HCT116 (cell line): ENCODE results near the gene TMEM106C. TPM values are rescaled to one million over a fixed set of nuclear protein-coding genes. Genes with fewer than 3 reads are reported as not detected.

ENCODE experiments used
- ATAC-seq: fragments of 200-7000 bp; cut with Tn5 transposase; 2 replicates; pipeline ENCODE4 v1.9.1; 2020; ENCODE audit warnings: mild to moderate bottlenecking, moderate library complexity
- BruUV-seq: library from RNA; stranded (reverse); fragments of 400-500 nt; replicated peaks from 2 replicates; lab custom pipeline; 2021; lab: Mats Ljungman, UMichigan
- CTCF ChIA-PET: fragments of 300-600 bp; sonication (Branson Sonifier 250); formaldehyde crosslinking; loops from one replicate; lab custom pipeline; 2021; ENCODE audit warnings: antibody characterized with exemption; lab: Charles Lee
- POLR2A ChIA-PET: fragments of 300-600, 350-600 bp; sonication (Branson Sonifier 250); formaldehyde crosslinking; loops from one replicate; lab custom pipeline; 2021; ENCODE audit warnings: antibody characterized with exemption; lab: Charles Lee
- RAD21 ChIA-PET, 2 experiments: fragments of 300-600 bp; sonication (Branson Sonifier 250); formaldehyde crosslinking; loops; one replicate each; lab custom pipeline; 2023; ENCODE audit warnings: low total read pairs in 2 of 2; ENCODE audit not compliant: uncharacterized antibody in 2 of 2, unreplicated experiment in 2 of 2, low non-redundant PET in 1 of 2; lab: Charles Lee
- DNase-seq: peaks from one replicate; pipeline ENCODE4 v3.0.0-alpha.2; 2010; ENCODE audit warnings: low read depth, low spot score
- H2AFZ ChIP-seq: fragments of 200-600 bp; shearing (Covaris generic), sonication (generic); 2 replicates; pipeline ENCODE4 v1.6.1; 2017; ENCODE audit warnings: low read depth, mixed run types, mixed read lengths, antibody characterized with exemption, low read length; ENCODE audit not compliant: poor library complexity, severe bottlenecking
- H3K27ac ChIP-seq: 2 replicates; pipeline ENCODE4 v1.5.1; 2012; ENCODE audit warnings: low read depth, low read length
- H3K27me3 ChIP-seq: fragments of 200-600 bp; sonication (generic); 2 replicates; pipeline ENCODE4 v1.6.1; 2016; ENCODE audit warnings: mixed run types, low read length, mixed read lengths; ENCODE audit not compliant: insufficient read depth
- H3K36me3 ChIP-seq, 2 experiments: fragments of 200-500 bp in 1 of 2; fragments of 200-600 bp in 1 of 2; sonication (Bioruptor generic) in 1 of 2; sonication (generic) in 1 of 2; 2 replicates each; pipeline versions ENCODE4 v1.5.1 to v1.6.1; 2014 to 2016; ENCODE audit warnings: low read length in 2 of 2, inconsistent platforms in 1 of 2, mixed read lengths in 1 of 2, mixed run types in 1 of 2; ENCODE audit not compliant: insufficient read depth in 2 of 2, control insufficient read depth in 1 of 2
- H3K4me1 ChIP-seq, 2 experiments: fragments of 200-600 bp in 1 of 2; sonication (generic) in 1 of 2; 2 replicates each; pipeline versions ENCODE4 v1.5.1 to v1.6.1; 2012 to 2017; ENCODE audit warnings: low read length in 2 of 2, inconsistent platforms in 1 of 2, mild to moderate bottlenecking in 1 of 2, mixed read lengths in 1 of 2, mixed run types in 1 of 2, moderate library complexity in 1 of 2; ENCODE audit not compliant: insufficient read depth in 2 of 2, control insufficient read depth in 1 of 2
- H3K4me2 ChIP-seq: fragments of 200-600 bp; sonication (generic); 2 replicates; pipeline ENCODE4 v1.6.1; 2017; ENCODE audit warnings: mixed run types, low read length, mixed read lengths
- H3K4me3 ChIP-seq, 2 experiments: fragments of 200-600 bp in 1 of 2; sonication (generic) in 1 of 2; replicated peaks in 1 of 2; 2 replicates each; pipeline ENCODE4 v1.5.1; 2011 to 2016; ENCODE audit warnings: low read length in 2 of 2, control low read depth in 1 of 2, low read depth in 1 of 2, mild to moderate bottlenecking in 1 of 2, mixed read lengths in 1 of 2, mixed run types in 1 of 2
- H3K79me2 ChIP-seq: fragments of 200-600 bp; sonication (generic); 2 replicates; pipeline ENCODE4 v1.6.1; 2017; ENCODE audit warnings: mild to moderate bottlenecking, mixed run types, low read length, moderate library complexity, mixed read lengths; ENCODE audit not compliant: insufficient read depth
- H3K9ac ChIP-seq: fragments of 200-600 bp; sonication (generic); 2 replicates; pipeline ENCODE4 v1.6.1; 2016; ENCODE audit warnings: low read length, mixed read lengths
- H3K9me2 ChIP-seq: fragments of 200-600 bp; sonication (generic), shearing (Covaris generic); 2 replicates; pipeline ENCODE4 v1.6.1; 2017; ENCODE audit warnings: mixed run types, mild to moderate bottlenecking, moderate library complexity; ENCODE audit not compliant: insufficient read depth
- H3K9me3 ChIP-seq, 2 experiments: fragments of 200-500 bp in 1 of 2; fragments of 200-600 bp in 1 of 2; sonication (Bioruptor generic) in 1 of 2; sonication (generic) in 1 of 2; 2 replicates each; pipeline ENCODE4 v1.6.1; 2014 to 2017; ENCODE audit warnings: low read length in 2 of 2, mixed read lengths in 2 of 2, inconsistent platforms in 1 of 2, low read depth in 1 of 2, mild to moderate bottlenecking in 1 of 2, mixed run types in 1 of 2, moderate library complexity in 1 of 2; ENCODE audit not compliant: control insufficient read depth in 1 of 2, insufficient read depth in 1 of 2
- H4K20me1 ChIP-seq: fragments of 200-600 bp; sonication (generic), shearing (Covaris generic); 2 replicates; pipeline ENCODE4 v1.6.1; 2017; ENCODE audit warnings: mixed run types, mild to moderate bottlenecking, moderate library complexity; ENCODE audit not compliant: insufficient read depth
- CBX3 ChIP-seq: IDR thresholded peaks from 2 replicates; pipeline ENCODE4 v1.6.1; 2012; ENCODE audit warnings: low read depth
- ELF1 ChIP-seq: IDR thresholded peaks from 2 replicates; pipeline ENCODE4 v1.6.1; 2012; ENCODE audit warnings: low read depth, borderline replicate concordance
- EZH2 ChIP-seq: fragments of 200-600 bp; sonication (generic); IDR thresholded peaks from 2 replicates; pipeline ENCODE4 v1.6.1; 2017; ENCODE audit warnings: antibody characterized with exemption, mixed run types
- EZH2phosphoT487 ChIP-seq: fragments of 200-600 bp; IDR thresholded peaks from 2 replicates; pipeline ENCODE4 v1.6.1; 2018; ENCODE audit warnings: antibody characterized with exemption, borderline replicate concordance
- JUND ChIP-seq: IDR thresholded peaks from 2 replicates; pipeline ENCODE4 v1.6.1; 2012
- POLR2A ChIP-seq: IDR thresholded peaks from 2 replicates; pipeline ENCODE4 v1.7.0; 2011; ENCODE audit warnings: borderline replicate concordance; ENCODE audit not compliant: insufficient read depth, insufficient read length; ENCODE audit errors: extremely low read depth
- POLR2AphosphoS5 ChIP-seq: IDR thresholded peaks from 2 replicates; pipeline ENCODE4 v1.6.1; 2011; ENCODE audit warnings: mild to moderate bottlenecking, low read depth, low read length, moderate library complexity
- RAD21 ChIP-seq: IDR thresholded peaks from 2 replicates; pipeline ENCODE4 v1.6.1; 2012; ENCODE audit warnings: low read depth, mild to moderate bottlenecking
- SIN3A ChIP-seq: IDR thresholded peaks from 2 replicates; pipeline ENCODE4 v1.6.1; 2012; ENCODE audit warnings: low read depth
- SRF ChIP-seq: IDR thresholded peaks from 2 replicates; pipeline ENCODE4 v1.6.1; 2012; ENCODE audit warnings: low read depth
- TCF7L2 ChIP-seq: IDR thresholded peaks from 2 replicates; pipeline ENCODE4 v1.7.0; 2011; ENCODE audit warnings: borderline replicate concordance, inconsistent platforms; ENCODE audit not compliant: insufficient read depth, insufficient read length; ENCODE audit errors: extremely low read depth
- YY1 ChIP-seq: IDR thresholded peaks from 2 replicates; pipeline ENCODE4 v1.6.1; 2011; ENCODE audit warnings: low read length, low read depth, moderate library complexity, mild to moderate bottlenecking; ENCODE audit not compliant: insufficient replicate concordance; ENCODE audit errors: extremely low read depth
- ZFX ChIP-seq: fragments of 450-650 bp; IDR thresholded peaks from 2 replicates; pipeline ENCODE4 v1.6.1; 2017
- ZNF274 ChIP-seq: fragments of 200-500 bp; sonication (Bioruptor generic); IDR thresholded peaks from 2 replicates; pipeline ENCODE4 v1.6.1; 2014; ENCODE audit warnings: mild to moderate bottlenecking, low read depth, low read length, inconsistent platforms
- intact Hi-C: fragments of 100-400 bp; cut with micrococcal nuclease; formaldehyde crosslinking; loops from 2 replicates; pipeline ENCODE4 v1.10.0; 2022
- total RNA-seq: library from RNA; stranded (reverse); gene quantifications from one replicate; pipeline ENCODE4 v1.2.1, GENCODE V29; 2021; ENCODE audit not compliant: unreplicated experiment
- TF ChIP-seq, protein P1 (sequence below): IDR thresholded peaks from 2 replicates; pipeline ENCODE4 v1.6.1; 2012; ENCODE audit warnings: low read depth
- TF ChIP-seq, protein P2 (sequence below): IDR thresholded peaks from 2 replicates; pipeline ENCODE4 v1.6.1; 2012
- TF ChIP-seq, protein P3 (sequence below), 3 experiments: fragments of 200-600 bp in 1 of 3; sonication (generic) in 1 of 3; IDR thresholded peaks in 2 of 3; conservative IDR thresholded peaks in 1 of 3; 2 replicates each; pipeline ENCODE4 v1.5.1; 2012 to 2017; ENCODE audit warnings: low read depth in 2 of 3, low read length in 2 of 3, antibody characterized with exemption in 1 of 3, borderline replicate concordance in 1 of 3, control low read depth in 1 of 3, mild to moderate bottlenecking in 1 of 3, mixed read lengths in 1 of 3, mixed run types in 1 of 3, moderate library complexity in 1 of 3; ENCODE audit not compliant: insufficient read depth in 1 of 3

TMEM106C gene
- total RNA-seq, 1 experiment from 2014 or later: 94.7 TPM

DNA sequence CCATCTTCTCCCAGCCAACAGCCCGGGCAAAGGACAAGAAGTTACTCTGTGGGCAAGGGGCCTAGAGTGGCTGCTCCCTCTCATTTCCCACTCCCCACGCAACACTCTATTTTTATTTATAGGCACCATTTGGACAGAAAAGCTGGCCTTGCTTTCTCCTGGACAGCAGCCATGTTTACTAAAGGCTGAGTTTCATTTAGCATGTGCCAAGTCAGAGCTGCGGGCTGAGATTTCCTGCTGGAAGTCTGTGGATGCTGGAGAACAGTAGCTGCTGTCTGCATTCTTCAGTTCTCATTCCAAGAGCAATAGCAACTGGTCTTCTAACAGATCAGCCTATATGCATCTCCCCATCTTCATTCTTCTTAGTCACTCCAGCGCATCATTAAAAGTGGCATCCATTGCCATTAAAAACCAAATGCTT lies 32.6 kb downstream of the TMEM106C start:
- CTCF ChIA-PET: no interaction called here
- no peak overlapping the region for H3K9ac ChIP-seq
- no peak overlapping the region for H3K4me2 ChIP-seq
- no peaks in the 10 kb centered on the region for H3K79me2 ChIP-seq
- no peak for ATAC-seq
- no peaks in the 10 kb centered on the region for H4K20me1 ChIP-seq
- H3K9me2 ChIP-seq: no peaks in the 10 kb centered on the region
- RAD21 ChIA-PET: no interaction called here
- POLR2A ChIA-PET: no interaction called here
- no peak for DNase-seq
- H3K27ac ChIP-seq: no peak overlapping the region
- no peak overlapping the region for H3K4me3 ChIP-seq
- intact Hi-C loops: no loop called here
- no peaks in the 10 kb centered on the region for H3K9me3 ChIP-seq
- TF ChIP-seq, protein P1, sequence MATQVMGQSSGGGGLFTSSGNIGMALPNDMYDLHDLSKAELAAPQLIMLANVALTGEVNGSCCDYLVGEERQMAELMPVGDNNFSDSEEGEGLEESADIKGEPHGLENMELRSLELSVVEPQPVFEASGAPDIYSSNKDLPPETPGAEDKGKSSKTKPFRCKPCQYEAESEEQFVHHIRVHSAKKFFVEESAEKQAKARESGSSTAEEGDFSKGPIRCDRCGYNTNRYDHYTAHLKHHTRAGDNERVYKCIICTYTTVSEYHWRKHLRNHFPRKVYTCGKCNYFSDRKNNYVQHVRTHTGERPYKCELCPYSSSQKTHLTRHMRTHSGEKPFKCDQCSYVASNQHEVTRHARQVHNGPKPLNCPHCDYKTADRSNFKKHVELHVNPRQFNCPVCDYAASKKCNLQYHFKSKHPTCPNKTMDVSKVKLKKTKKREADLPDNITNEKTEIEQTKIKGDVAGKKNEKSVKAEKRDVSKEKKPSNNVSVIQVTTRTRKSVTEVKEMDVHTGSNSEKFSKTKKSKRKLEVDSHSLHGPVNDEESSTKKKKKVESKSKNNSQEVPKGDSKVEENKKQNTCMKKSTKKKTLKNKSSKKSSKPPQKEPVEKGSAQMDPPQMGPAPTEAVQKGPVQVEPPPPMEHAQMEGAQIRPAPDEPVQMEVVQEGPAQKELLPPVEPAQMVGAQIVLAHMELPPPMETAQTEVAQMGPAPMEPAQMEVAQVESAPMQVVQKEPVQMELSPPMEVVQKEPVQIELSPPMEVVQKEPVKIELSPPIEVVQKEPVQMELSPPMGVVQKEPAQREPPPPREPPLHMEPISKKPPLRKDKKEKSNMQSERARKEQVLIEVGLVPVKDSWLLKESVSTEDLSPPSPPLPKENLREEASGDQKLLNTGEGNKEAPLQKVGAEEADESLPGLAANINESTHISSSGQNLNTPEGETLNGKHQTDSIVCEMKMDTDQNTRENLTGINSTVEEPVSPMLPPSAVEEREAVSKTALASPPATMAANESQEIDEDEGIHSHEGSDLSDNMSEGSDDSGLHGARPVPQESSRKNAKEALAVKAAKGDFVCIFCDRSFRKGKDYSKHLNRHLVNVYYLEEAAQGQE: no peak
- no peak for TF ChIP-seq SRF
- TF ChIP-seq EZH2: no peak
- no peak for TF ChIP-seq CBX3
- TF ChIP-seq SIN3A: no peak
- TF ChIP-seq ZNF274: no peak
- no peak for TF ChIP-seq POLR2AphosphoS5
- TF ChIP-seq ELF1: no peak
- TF ChIP-seq YY1: no peak
- TF ChIP-seq, protein P2, sequence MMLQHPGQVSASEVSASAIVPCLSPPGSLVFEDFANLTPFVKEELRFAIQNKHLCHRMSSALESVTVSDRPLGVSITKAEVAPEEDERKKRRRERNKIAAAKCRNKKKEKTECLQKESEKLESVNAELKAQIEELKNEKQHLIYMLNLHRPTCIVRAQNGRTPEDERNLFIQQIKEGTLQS: no peak
- TF ChIP-seq TCF7L2: no peak
- TF ChIP-seq POLR2A: no peak
- no peak for TF ChIP-seq ZFX
- no peak for TF ChIP-seq EZH2phosphoT487
- no peak for TF ChIP-seq RAD21
- TF ChIP-seq JUND: no peak
- TF ChIP-seq, protein P3, sequence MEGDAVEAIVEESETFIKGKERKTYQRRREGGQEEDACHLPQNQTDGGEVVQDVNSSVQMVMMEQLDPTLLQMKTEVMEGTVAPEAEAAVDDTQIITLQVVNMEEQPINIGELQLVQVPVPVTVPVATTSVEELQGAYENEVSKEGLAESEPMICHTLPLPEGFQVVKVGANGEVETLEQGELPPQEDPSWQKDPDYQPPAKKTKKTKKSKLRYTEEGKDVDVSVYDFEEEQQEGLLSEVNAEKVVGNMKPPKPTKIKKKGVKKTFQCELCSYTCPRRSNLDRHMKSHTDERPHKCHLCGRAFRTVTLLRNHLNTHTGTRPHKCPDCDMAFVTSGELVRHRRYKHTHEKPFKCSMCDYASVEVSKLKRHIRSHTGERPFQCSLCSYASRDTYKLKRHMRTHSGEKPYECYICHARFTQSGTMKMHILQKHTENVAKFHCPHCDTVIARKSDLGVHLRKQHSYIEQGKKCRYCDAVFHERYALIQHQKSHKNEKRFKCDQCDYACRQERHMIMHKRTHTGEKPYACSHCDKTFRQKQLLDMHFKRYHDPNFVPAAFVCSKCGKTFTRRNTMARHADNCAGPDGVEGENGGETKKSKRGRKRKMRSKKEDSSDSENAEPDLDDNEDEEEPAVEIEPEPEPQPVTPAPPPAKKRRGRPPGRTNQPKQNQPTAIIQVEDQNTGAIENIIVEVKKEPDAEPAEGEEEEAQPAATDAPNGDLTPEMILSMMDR (IDR thresholded peaks at IDR 0.05 in 2 of 3, conservative IDR thresholded peaks at IDR 0.05 in 1 of 3; ENCODE audit: borderline replicate concordance in 1 of 3, insufficient read depth in 1 of 3, low read depth in 2 of 3, low read length in 2 of 3): no peak
- no peaks in the 10 kb centered on the region for H3K36me3 ChIP-seq
- H2AFZ ChIP-seq: no peak overlapping the region
- BruUV-seq: no TSS peak
- peaks cover 29% of the 10 kb centered on the region; the same call in 1 of the 2 replicates for H3K27me3 ChIP-seq
- peaks cover 5 to 6% of the 10 kb centered on the region in 2 experiments for H3K4me1 ChIP-seq
